Activated T-helper 1 cell treated with anti-CD3 and anti-CD28 coated beads, Interleukin-12 subunit alpha, Interleukin-12 subunit beta, Interleukin-2, Interleukin-4 antibody, amounts not matched to agents 30 ng/mL and 10 ng/mL and 1 ng/mL, durations not matched to agents 14 hours and 24 hours and 36 hours (primary cell): ENCODE data around the gene RIPOR2. TPM values are rescaled to one million over a fixed set of nuclear protein-coding genes. Genes with fewer than 3 reads are reported as not detected.

Experiments
- DNase-seq: peaks from one replicate; pipeline ENCODE4 v3.0.0; 2021; ENCODE audit warnings: low spot score
- H3K27ac Mint-ChIP-seq: one replicate; pipeline ENCODE4 v1.8.0; 2021; ENCODE audit warnings: mild to moderate bottlenecking, mixed read lengths
- H3K27me3 Mint-ChIP-seq: one replicate; pipeline ENCODE4 v1.8.0; 2022; ENCODE audit warnings: mild to moderate bottlenecking, moderate library complexity, mixed read lengths; ENCODE audit not compliant: insufficient read depth
- H3K36me3 Mint-ChIP-seq: one replicate; pipeline ENCODE4 v1.8.0; 2021; ENCODE audit warnings: low read depth, mixed read lengths
- H3K4me1 Mint-ChIP-seq: one replicate; pipeline ENCODE4 v1.8.0; 2021; ENCODE audit warnings: low read depth, mixed read lengths
- H3K4me3 Mint-ChIP-seq: one replicate; pipeline ENCODE4 v1.8.0; 2021; ENCODE audit warnings: mild to moderate bottlenecking, moderate library complexity, mixed read lengths
- H3K9me3 Mint-ChIP-seq: one replicate; pipeline ENCODE4 v1.8.0; 2021; ENCODE audit warnings: mixed read lengths
- intact Hi-C: fragments of 100-400 bp; cut with micrococcal nuclease; formaldehyde crosslinking; loops from one replicate; pipeline ENCODE4 v1.15.1; 2024
- total RNA-seq: library from RNA; stranded (reverse); gene quantifications from 2 replicates; pipeline ENCODE4 v1.2.3, GENCODE V29; 2022

Gene RIPOR2
- total RNA-seq, 1 donor from 2014 or later = 30.8 TPM

DNA sequence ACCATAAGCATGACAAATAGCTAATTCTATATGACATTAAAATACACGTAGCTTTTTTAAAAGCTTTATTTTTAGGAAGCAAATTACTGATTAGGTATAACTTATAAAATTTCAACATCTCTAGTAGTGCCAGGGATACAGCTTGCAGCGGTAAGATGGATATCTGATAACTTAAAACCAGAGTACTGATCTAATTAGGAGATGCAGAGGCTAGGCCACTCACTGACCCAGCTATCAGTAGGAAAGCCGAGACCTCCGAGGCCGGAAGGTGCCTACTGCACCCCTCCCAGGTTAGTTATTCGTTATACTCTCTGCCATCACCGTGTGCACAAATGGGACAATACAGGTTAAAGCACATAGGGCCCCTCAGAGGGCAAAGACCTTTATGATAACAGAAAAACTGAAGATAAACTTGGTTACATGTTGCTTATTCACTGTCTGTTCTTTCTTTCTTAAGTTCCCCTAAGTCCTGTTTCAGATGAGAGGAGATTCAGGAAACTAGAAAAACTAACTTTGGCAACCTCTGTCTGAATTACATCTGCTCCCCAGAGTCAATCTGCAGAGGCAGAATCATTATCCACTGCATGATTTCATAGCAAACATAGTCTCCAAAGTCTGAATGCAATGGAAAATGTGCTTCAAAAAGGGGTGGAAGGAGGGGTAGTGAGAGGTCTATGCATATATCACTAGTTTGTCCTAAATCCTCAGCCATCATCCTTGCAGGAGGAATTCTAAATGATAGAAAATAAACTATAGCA is 60.8 kb downstream of the RIPOR2 start:
- Mint-ChIP-seq H3K9me3 (peaks cover 7% of the 10 kb centered on the region), H3K4me1 (peaks cover 32% of the 10 kb centered on the region), H3K4me3 (no peak overlapping the region), H3K36me3 (peaks cover 65% of the 10 kb centered on the region), H3K27ac (peak overlapping the region; percentile 18), H3K27me3 (no peaks in the 10 kb centered on the region)
- intact Hi-C loops = loop anchor here (2.0 kb wide), 1 partner anchor 14 kb away; no protein-coding TSS in a partner anchor
- no peak for DNase-seq

DNA sequence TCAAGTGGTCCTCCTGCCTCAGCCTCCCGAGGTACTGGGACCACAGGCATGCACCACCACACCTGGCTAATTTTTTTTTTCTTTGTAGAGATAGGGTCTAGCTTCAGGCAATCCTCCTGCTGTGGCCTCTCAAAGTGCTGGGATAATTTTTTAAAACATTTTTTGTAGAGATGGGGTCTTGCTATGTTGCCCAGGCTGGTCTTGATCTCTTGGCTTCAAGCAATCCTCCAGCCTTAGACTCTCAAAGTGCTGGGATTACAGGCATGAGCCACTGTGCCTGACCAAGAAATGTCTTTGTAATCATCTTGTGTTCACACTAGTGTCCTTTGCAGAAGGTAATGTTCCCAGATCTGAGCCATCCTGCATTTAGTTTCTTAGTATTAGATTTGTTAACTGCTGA is 61.6 kb downstream of the RIPOR2 start:
- Mint-ChIP-seq H3K36me3 (peaks cover 58% of the 10 kb centered on the region), H3K4me1 (peaks cover 25% of the 10 kb centered on the region), H3K27me3 (no peaks in the 10 kb centered on the region), H3K27ac (no peak overlapping the region), H3K4me3 (no peak overlapping the region), H3K9me3 (peaks cover 7% of the 10 kb centered on the region)
- intact Hi-C loops = loop anchor here (2.0 kb wide), 1 partner anchor 13 kb away; no protein-coding TSS in a partner anchor
- DNase-seq = no peak

DNA sequence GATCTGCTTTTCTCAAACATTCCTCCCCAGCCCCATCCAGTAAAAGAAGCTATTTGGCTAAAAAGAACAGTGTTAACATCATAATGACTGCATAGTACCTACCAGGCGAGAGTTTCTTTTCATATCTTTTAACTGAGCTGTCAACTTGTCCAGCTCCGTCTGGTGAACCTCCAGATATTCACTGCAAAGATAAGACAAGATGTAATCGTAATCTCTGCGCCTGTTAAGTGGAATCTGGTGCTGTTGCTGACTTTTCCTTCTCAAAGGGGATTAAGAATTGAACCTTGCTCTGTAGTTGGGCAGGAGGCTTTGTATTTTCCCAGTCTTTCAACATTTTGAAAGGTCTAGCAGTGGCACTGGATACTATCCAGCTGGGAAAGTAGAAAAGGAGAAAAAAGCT is 63.0 kb downstream of the RIPOR2 start:
- DNase-seq = no peak
- H3K4me3 Mint-ChIP-seq = no peak overlapping the region
- peak overlapping the region; percentile 38 for H3K27ac Mint-ChIP-seq
- H3K36me3 Mint-ChIP-seq = peaks cover 67% of the 10 kb centered on the region
- H3K27me3 Mint-ChIP-seq = no peaks in the 10 kb centered on the region
- intact Hi-C loops = no loop called here
- H3K4me1 Mint-ChIP-seq = peaks cover 31% of the 10 kb centered on the region
- peaks cover 3% of the 10 kb centered on the region for H3K9me3 Mint-ChIP-seq

DNA sequence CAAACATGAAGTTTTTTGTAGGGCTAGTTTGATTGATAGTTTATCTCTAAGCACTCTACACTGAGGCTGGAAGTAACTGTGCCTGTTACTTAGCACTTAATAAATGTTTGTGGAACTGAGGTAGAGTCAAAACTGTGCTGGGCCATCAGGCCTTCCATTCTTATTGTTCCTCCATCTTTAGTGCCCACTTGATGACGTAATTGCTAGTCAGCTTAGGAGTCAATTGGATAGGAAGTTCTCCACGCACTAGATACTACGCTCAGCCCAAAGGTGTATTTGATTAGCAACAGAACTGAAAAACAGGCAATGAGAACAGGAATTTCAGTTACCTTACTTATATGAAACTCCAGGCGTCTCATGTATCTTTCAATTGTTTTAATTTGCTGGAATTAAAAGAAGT is 67.0 kb downstream of the RIPOR2 start:
- Mint-ChIP-seq H3K27ac (no peak overlapping the region), H3K4me1 (peaks cover 36% of the 10 kb centered on the region), H3K4me3 (no peak overlapping the region), H3K36me3 (peaks cover 51% of the 10 kb centered on the region), H3K27me3 (no peaks in the 10 kb centered on the region), H3K9me3 (no peaks in the 10 kb centered on the region)
- intact Hi-C loops = loop anchor here (10.0 kb wide), 1 partner anchor 736 kb away; no protein-coding TSS in a partner anchor
- DNase-seq = no peak

DNA sequence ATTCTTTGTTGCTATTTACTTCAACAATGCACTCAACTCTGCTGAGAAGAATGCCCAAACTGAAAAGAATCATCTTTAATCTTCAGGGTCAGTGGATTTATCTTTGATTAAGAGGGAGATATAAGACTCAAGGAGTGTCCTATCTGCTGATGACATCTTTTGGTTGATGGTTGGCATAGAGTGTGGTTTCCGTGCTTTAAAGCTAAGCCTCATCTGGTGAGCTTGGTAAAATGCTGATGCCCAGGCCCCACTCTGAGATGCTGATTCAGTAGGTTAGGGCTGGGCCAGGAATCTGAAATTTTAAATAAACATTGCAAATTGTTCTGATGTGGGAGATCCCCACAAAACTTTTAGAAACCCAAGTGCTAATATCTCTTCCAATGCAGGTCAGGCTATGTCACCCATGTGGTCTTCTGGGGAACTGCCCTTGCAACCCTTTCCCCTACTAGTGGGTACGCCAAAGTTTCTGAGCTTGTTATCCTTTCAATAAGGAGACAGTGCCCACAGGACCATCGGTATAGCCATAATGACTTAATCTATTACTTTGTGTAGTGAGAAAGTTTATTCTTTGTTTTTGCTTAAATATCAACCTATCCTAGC is 68.6 kb downstream of the RIPOR2 start:
- H3K4me3 Mint-ChIP-seq = no peak overlapping the region
- H3K27me3 Mint-ChIP-seq = no peaks in the 10 kb centered on the region
- no peaks in the 10 kb centered on the region for H3K9me3 Mint-ChIP-seq
- H3K36me3 Mint-ChIP-seq = peaks cover 46% of the 10 kb centered on the region
- H3K27ac Mint-ChIP-seq = peak overlapping the region; percentile 24
- H3K4me1 Mint-ChIP-seq = peaks cover 50% of the 10 kb centered on the region
- no peak for DNase-seq
- intact Hi-C loops = loop anchor here (10.0 kb wide), 1 partner anchor 738 kb away; no protein-coding TSS in a partner anchor

DNA sequence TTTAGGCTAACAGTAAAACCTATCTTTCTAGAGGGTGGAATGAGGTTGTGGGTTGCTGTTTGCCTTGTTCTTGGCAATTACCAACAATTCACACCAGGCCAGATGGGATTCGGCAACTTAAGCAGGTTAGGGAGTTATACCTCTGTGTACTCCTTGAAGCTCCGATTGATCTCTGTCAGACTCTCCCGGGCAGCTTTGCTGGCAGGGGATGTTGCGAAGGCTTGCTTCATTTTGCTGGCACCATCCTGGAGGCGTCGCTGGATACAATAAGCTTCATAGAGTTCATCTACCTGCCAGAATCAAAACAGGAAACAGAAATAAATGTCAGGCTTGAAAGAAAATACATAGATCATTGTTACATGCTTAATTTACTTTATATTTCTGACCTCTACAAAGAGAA is 70.6 kb downstream of the RIPOR2 start:
- Mint-ChIP-seq H3K27ac (peak overlapping the region; percentile 75), H3K4me1 (peaks cover 70% of the 10 kb centered on the region), H3K4me3 (no peak overlapping the region), H3K36me3 (peaks cover 54% of the 10 kb centered on the region), H3K9me3 (no peaks in the 10 kb centered on the region), H3K27me3 (no peaks in the 10 kb centered on the region)
- intact Hi-C loops = loop anchor here (10.0 kb wide), 1 partner anchor 740 kb away; no protein-coding TSS in a partner anchor
- DNase-seq = no peak

DNA sequence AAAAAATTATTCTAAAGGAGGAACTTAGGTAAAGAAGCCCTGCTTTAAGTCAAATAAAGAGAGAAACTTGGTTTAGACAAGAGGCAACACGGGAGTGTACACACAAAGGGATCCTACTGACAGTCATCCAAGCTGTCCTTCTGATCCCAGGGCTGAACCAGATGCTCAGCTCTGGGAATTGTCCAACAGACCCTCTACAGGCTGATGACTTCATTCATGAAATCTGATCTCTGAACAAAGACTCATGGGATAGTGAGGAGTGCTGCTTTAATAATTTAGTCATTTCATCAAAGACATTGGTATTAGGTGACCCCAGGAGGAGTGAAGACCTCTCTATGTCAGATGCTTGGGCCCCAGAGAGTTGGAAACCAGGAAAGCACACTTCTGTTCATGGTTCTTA is 71.4 kb downstream of the RIPOR2 start:
- Mint-ChIP-seq H3K27ac (peak overlapping the region; percentile 34), H3K4me3 (no peak overlapping the region), H3K27me3 (no peaks in the 10 kb centered on the region), H3K36me3 (peaks cover 62% of the 10 kb centered on the region), H3K9me3 (no peaks in the 10 kb centered on the region), H3K4me1 (peaks cover 78% of the 10 kb centered on the region)
- no peak for DNase-seq
- intact Hi-C loops = loop anchor here (10.0 kb wide), 1 partner anchor 740 kb away; no protein-coding TSS in a partner anchor

DNA sequence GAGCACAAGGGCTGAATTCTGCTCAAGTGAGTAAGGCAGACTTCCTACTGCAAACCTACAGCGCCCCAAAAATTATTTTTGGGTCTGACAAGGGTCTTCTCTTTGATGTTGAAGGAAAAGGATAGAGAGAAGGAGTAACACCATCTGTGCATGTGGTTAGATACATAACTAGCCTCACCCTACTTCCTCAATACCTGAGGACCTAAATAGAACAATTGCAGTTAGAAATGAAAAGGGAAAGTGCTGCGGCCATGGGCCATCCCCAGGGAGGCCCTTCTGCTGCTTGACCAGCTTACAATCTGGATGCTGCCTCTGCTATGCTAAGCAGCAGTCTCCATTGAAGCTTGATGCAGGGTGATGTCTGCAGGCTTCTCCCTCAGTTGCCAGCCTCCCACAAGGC is 73.8 kb downstream of the RIPOR2 start:
- no peak for DNase-seq
- Mint-ChIP-seq H3K4me1 (peaks cover 85% of the 10 kb centered on the region), H3K9me3 (no peaks in the 10 kb centered on the region), H3K27me3 (no peaks in the 10 kb centered on the region), H3K27ac (peak overlapping the region; percentile 18), H3K36me3 (peaks cover 59% of the 10 kb centered on the region), H3K4me3 (no peak overlapping the region)
- intact Hi-C loops = loop anchor here (2.0 to 10.0 kb wide), 2 partner anchors 13 to 743 kb away; no protein-coding TSS in a partner anchor

DNA sequence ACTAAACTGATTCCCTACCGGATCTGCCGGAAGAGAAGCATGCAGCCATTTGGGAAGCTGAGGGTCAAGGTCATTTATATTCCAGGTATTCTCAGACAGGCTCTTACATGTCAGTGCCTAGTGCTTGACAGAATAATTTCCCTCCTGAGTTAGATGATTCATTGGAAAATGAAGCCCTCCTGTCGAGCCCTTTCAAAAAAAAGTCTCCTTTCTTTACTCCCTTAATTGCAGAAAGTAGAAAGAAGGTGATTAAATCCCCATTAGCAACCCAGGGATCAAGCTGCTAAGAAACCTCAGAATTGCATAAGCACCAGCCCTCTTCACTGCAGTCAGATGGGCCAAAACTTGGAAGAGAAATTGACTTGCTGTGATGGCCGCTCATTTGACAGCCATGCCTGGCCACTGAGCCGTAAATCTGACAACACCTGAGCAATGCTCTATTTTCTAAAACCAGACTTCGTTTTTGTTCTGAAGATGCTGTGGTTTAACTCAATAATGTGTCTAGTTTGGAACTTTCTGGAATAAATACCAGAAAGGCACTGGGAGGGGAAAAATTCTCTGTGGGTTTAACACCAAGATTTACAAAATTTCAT is 76.1 kb downstream of the RIPOR2 start:
- Mint-ChIP-seq H3K4me3 (peak overlapping the region; percentile 72), H3K4me1 (peaks cover 87% of the 10 kb centered on the region), H3K9me3 (no peaks in the 10 kb centered on the region), H3K27me3 (no peaks in the 10 kb centered on the region), H3K27ac (peak overlapping the region; percentile 95), H3K36me3 (peaks cover 55% of the 10 kb centered on the region)
- DNase-seq = no peak
- intact Hi-C loops = loop anchor here (2.0 to 10.0 kb wide), 4 partner anchors 15 to 745 kb away; partner anchors contain the start of gene C6orf62

DNA sequence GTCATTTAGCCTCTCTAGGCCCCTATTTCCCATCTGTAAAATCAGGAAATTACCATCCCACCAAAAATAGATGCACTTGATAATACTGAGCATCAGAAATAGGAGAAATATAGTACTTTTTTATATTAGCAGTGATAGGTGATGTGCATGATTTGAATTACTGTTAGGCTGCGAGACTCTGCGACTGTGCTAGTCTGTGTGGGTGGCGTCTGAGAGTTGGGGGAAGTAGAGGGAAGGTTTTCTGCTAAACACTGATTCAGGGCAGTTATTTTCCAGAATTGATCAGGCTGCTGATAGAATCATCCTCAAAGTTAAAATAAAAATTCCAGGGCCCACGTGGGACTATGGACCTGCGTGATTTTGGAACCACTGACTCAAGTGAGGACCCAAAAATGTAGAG is 76.6 kb downstream of the RIPOR2 start:
- peaks cover 50% of the 10 kb centered on the region for H3K36me3 Mint-ChIP-seq
- DNase-seq = no peak
- H3K4me3 Mint-ChIP-seq = peak overlapping the region; percentile 72
- intact Hi-C loops = loop anchor here (2.0 to 5.0 kb wide), 2 partner anchors 82 to 140 kb away; partner anchors contain the start of gene C6orf62
- H3K27ac Mint-ChIP-seq = peak overlapping the region; percentile 95
- no peaks in the 10 kb centered on the region for H3K9me3 Mint-ChIP-seq
- no peaks in the 10 kb centered on the region for H3K27me3 Mint-ChIP-seq
- H3K4me1 Mint-ChIP-seq = peaks cover 81% of the 10 kb centered on the region

DNA sequence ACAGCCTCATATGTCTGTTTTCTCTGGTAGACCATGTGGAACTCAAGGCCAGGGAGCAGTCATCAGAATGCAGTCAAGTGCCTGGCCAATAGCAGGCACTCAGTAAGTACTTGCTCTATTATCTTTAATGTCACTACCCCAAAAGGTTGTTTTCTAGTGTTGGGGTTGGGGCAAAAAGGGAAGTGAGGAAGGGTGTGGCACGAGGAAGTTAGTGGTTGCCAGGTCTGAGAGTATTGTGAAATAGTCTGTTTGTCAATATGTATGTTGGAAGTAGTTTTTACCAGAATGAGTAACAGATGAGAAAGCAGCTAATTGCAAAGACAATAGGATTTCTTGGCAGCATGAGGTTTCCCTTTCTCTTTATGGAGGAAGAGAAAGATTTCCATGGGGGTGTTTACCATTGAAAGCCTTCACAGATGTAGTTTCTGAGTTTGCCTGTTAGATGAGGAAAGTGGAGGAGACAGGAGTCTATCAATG is 77.5 kb downstream of the RIPOR2 start:
- H3K36me3 Mint-ChIP-seq = peaks cover 50% of the 10 kb centered on the region
- DNase-seq = peak; percentile 55
- peak overlapping the region; percentile 95 for H3K27ac Mint-ChIP-seq
- H3K9me3 Mint-ChIP-seq = no peaks in the 10 kb centered on the region
- intact Hi-C loops = loop anchor here (1.0 to 5.0 kb wide), 5 partner anchors 25 to 139 kb away; partner anchors contain the start of gene C6orf62
- H3K27me3 Mint-ChIP-seq = no peaks in the 10 kb centered on the region
- peaks cover 77% of the 10 kb centered on the region for H3K4me1 Mint-ChIP-seq
- H3K4me3 Mint-ChIP-seq = peak overlapping the region; percentile 72

DNA sequence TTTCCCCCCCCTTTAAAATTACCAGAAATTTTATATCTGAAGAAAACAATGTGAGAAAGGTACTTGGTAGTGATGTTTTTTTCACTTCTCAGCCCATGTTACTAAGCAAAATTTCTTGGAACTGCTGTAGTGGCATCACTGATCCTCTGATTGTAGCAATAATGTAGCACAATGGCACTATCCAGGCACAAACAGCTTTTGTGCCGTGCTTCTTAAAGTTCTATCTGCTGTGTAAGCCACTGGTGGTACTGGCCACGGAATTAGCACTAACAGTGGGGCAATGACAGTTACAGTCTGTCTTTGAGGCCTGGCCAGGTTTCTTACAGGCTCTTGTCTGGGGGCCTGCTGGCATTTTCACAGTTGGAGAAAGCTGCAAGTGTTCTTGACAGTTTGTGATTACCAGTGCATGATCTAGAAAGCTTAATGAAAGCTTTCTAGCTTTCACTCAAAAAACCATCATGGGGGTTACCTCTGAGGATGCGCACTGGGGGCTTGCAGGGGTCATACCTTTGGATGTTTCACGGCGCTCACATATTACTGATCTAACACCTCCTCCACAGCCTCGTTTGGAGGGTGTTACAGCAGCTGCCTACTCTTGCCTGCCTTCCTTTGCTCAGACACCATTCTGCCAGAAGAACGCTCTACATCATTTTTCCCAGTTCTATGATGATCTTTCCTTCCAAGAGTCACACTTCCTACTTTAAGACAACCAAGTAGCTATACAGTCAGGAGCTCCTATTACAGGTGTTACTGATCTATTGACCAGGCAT is 78.7 kb downstream of the RIPOR2 start:
- DNase-seq = no peak
- H3K27me3 Mint-ChIP-seq = no peaks in the 10 kb centered on the region
- H3K4me3 Mint-ChIP-seq = peak overlapping the region; percentile 32
- H3K36me3 Mint-ChIP-seq = peaks cover 54% of the 10 kb centered on the region
- intact Hi-C loops = loop anchor here (1.0 to 5.0 kb wide), 8 partner anchors 67 to 213 kb away; partner anchors contain the start of gene RIPOR2
- peaks cover 66% of the 10 kb centered on the region for H3K4me1 Mint-ChIP-seq
- H3K27ac Mint-ChIP-seq = peak overlapping the region; percentile 95
- no peaks in the 10 kb centered on the region for H3K9me3 Mint-ChIP-seq
